H1 (cell line): ENCODE measurements around the gene ST6GALNAC4. TPM values are rescaled to one million over a fixed set of nuclear protein-coding genes. Genes with fewer than 3 reads are reported as not detected.

ENCODE experiments used
- CTCF ChIA-PET: fragments of 300-600 bp; sonication (Branson Sonifier 250); formaldehyde crosslinking; loops from one replicate; lab custom pipeline; 2021; ENCODE audit not compliant: partially characterized antibody; lab: Charles Lee
- POLR2A ChIA-PET: fragments of 300-600 bp; sonication (Branson Sonifier 250); formaldehyde crosslinking; loops from one replicate; lab custom pipeline; 2021; ENCODE audit warnings: inconsistent platforms; ENCODE audit not compliant: partially characterized antibody; lab: Charles Lee
- DNase-seq, 2 experiments: peaks; one replicate each; pipeline versions ENCODE4 v3.0.0 to v3.0.0-alpha.2; 2010 to 2022; ENCODE audit warnings: low spot score in 2 of 2, low read depth in 1 of 2, mixed read lengths in 1 of 2
- FAIRE-seq: peaks from 2 replicates; lab custom pipeline; 2011; peaks lifted over from hg19 to GRCh38; lab: Jason Lieb, UNC
- H2AFZ ChIP-seq: 2 replicates; pipeline ENCODE4 v1.8.1; 2012; ENCODE audit warnings: low read length, inconsistent platforms
- H2AK5ac ChIP-seq: 2 replicates; pipeline ENCODE4 v1.6.1; 2013; ENCODE audit warnings: low read depth, low read length
- H2BK120ac ChIP-seq: replicated peaks from 2 replicates; pipeline ENCODE3; 2013; ENCODE audit warnings: low read depth, low read length, inconsistent platforms
- H2BK12ac ChIP-seq: 2 replicates; pipeline ENCODE4 v1.6.1; 2013; ENCODE audit warnings: low read depth, low read length
- H2BK15ac ChIP-seq: 2 replicates; pipeline ENCODE4 v1.6.1; 2013; ENCODE audit warnings: low read length
- H2BK20ac ChIP-seq: 2 replicates; pipeline ENCODE4 v1.6.1; 2013; ENCODE audit warnings: low read length
- H2BK5ac ChIP-seq: 2 replicates; pipeline ENCODE4 v1.6.1; 2013; ENCODE audit warnings: low read depth, low read length
- H3K14ac ChIP-seq: 2 replicates; pipeline ENCODE4 v1.6.1; 2013; ENCODE audit warnings: inconsistent platforms; ENCODE audit not compliant: insufficient read length
- H3K18ac ChIP-seq: 2 replicates; pipeline ENCODE4 v1.6.1; 2013; ENCODE audit warnings: low read length; ENCODE audit errors: extremely low read depth
- H3K23ac ChIP-seq: 2 replicates; pipeline ENCODE4 v1.6.1; 2013; ENCODE audit warnings: inconsistent platforms; ENCODE audit not compliant: insufficient read length
- H3K23me2 ChIP-seq: 2 replicates; pipeline ENCODE4 v1.6.1; 2013; ENCODE audit warnings: low read depth, low read length
- H3K27ac ChIP-seq: 2 replicates; pipeline ENCODE4 v1.6.1; 2011; ENCODE audit warnings: low read depth, low read length, inconsistent platforms
- H3K27me3 ChIP-seq, 4 experiments: replicated peaks in 1 of 4; 1 replicate in 1 of 4; 2 replicates in 3 of 4; pipeline versions ENCODE4 v1.6.1 to v1.8.1; 2011 to 2013; ENCODE audit warnings: low read length in 3 of 4, mild to moderate bottlenecking in 3 of 4, inconsistent platforms in 2 of 4, mixed read lengths in 2 of 4, moderate library complexity in 1 of 4; ENCODE audit not compliant: control insufficient read depth in 3 of 4, insufficient read depth in 3 of 4; ENCODE audit errors: extremely low read depth in 1 of 4
- H3K36me3 ChIP-seq, 4 experiments: 2 replicates each; pipeline versions ENCODE4 v1.6.1 to v1.8.1; 2011 to 2013; ENCODE audit warnings: mild to moderate bottlenecking in 4 of 4, low read length in 3 of 4, moderate library complexity in 2 of 4, control low read depth in 1 of 4, inconsistent platforms in 1 of 4; ENCODE audit not compliant: insufficient read depth in 4 of 4, control insufficient read depth in 2 of 4
- H3K4ac ChIP-seq: replicated peaks from 2 replicates; pipeline ENCODE3; 2013; ENCODE audit warnings: low read length, low read depth, mixed read lengths, inconsistent platforms; ENCODE audit not compliant: insufficient read length
- H3K4me1 ChIP-seq, 4 experiments: replicated peaks in 1 of 4; 1 replicate in 1 of 4; 2 replicates in 3 of 4; pipeline versions ENCODE4 v1.6.1 to v1.8.1; 2011 to 2013; ENCODE audit warnings: low read length in 3 of 4, inconsistent platforms in 2 of 4, mixed read lengths in 1 of 4; ENCODE audit not compliant: insufficient read depth in 4 of 4, control insufficient read depth in 3 of 4
- H3K4me2 ChIP-seq, 2 experiments: 2 replicates each; pipeline versions ENCODE4 v1.6.1 to v1.8.1; 2011 to 2013; ENCODE audit warnings: low read depth in 2 of 2, low read length in 2 of 2, control low read depth in 1 of 2, inconsistent platforms in 1 of 2, mild to moderate bottlenecking in 1 of 2; ENCODE audit not compliant: insufficient read depth in 1 of 2
- H3K4me3 ChIP-seq, 4 experiments: fragments of 200-600, 300-600 bp in 1 of 4; sonication (generic), shearing (Covaris generic), sonication (Bioruptor Twin) in 1 of 4; 2 replicates each; pipeline versions ENCODE4 v1.5.1 to v1.8.1; 2011 to 2016; ENCODE audit warnings: low read length in 4 of 4, low read depth in 3 of 4, control low read depth in 2 of 4, inconsistent platforms in 2 of 4, mild to moderate bottlenecking in 2 of 4, mixed read lengths in 1 of 4, moderate library complexity in 1 of 4; ENCODE audit not compliant: insufficient read depth in 2 of 4; ENCODE audit errors: extremely low read depth in 1 of 4
- H3K56ac ChIP-seq: replicated peaks from 2 replicates; pipeline ENCODE3; 2013; ENCODE audit warnings: low read depth, mild to moderate bottlenecking, mixed read lengths, low read length, inconsistent platforms; ENCODE audit not compliant: insufficient read length
- H3K79me1 ChIP-seq: 2 replicates; pipeline ENCODE4 v1.6.1; 2013; ENCODE audit warnings: low read depth, low read length, control low read depth
- H3K79me2 ChIP-seq, 2 experiments: 2 replicates each; pipeline versions ENCODE4 v1.6.1 to v1.8.1; 2012 to 2013; ENCODE audit warnings: low read length in 2 of 2, mild to moderate bottlenecking in 2 of 2, inconsistent platforms in 1 of 2; ENCODE audit not compliant: insufficient read depth in 2 of 2, control insufficient read depth in 1 of 2
- H3K9ac ChIP-seq, 4 experiments: replicated peaks in 1 of 4; 1 replicate in 1 of 4; 2 replicates in 3 of 4; pipeline versions ENCODE4 v1.6.1 to v1.8.1; 2011 to 2013; ENCODE audit warnings: low read depth in 3 of 4, low read length in 3 of 4, control low read depth in 2 of 4, mild to moderate bottlenecking in 2 of 4, moderate library complexity in 2 of 4, inconsistent platforms in 1 of 4; ENCODE audit errors: extremely low read depth in 1 of 4
- H3K9me3 ChIP-seq, 2 experiments: 2 replicates each; pipeline versions ENCODE4 v1.6.1 to v1.8.1; 2012 to 2013; ENCODE audit warnings: mild to moderate bottlenecking in 2 of 2, moderate library complexity in 2 of 2, control low read depth in 1 of 2, inconsistent platforms in 1 of 2, low read depth in 1 of 2, low read length in 1 of 2, mixed read lengths in 1 of 2; ENCODE audit not compliant: insufficient read depth in 2 of 2
- H4K20me1 ChIP-seq, 2 experiments: replicated peaks in 1 of 2; 2 replicates each; pipeline versions ENCODE3 to v1.8.1; 2011 to 2013; ENCODE audit warnings: inconsistent platforms in 2 of 2, low read length in 2 of 2, mild to moderate bottlenecking in 1 of 2; ENCODE audit not compliant: insufficient read depth in 2 of 2, control insufficient read depth in 1 of 2
- H4K5ac ChIP-seq: 2 replicates; pipeline ENCODE4 v1.6.1; 2013; ENCODE audit warnings: low read length, low read depth, mixed read lengths, inconsistent platforms; ENCODE audit not compliant: insufficient read length
- H4K8ac ChIP-seq: 2 replicates; pipeline ENCODE4 v1.8.0; 2013; ENCODE audit warnings: mild to moderate bottlenecking, moderate library complexity, low read length, inconsistent platforms; ENCODE audit not compliant: insufficient read depth; ENCODE audit errors: extremely low read depth
- H4K91ac ChIP-seq: replicated peaks from 2 replicates; pipeline ENCODE3; 2013; ENCODE audit warnings: low read length, mixed read lengths, inconsistent platforms; ENCODE audit not compliant: insufficient read length
- BACH1 ChIP-seq: IDR thresholded peaks from 2 replicates; pipeline ENCODE4 v1.6.1; 2012; ENCODE audit warnings: low read length, improper control_type of control experiment
- CHD1 ChIP-seq: IDR thresholded peaks from 2 replicates; pipeline ENCODE4 v1.6.1; 2012; ENCODE audit warnings: low read depth, low read length, improper control_type of control experiment
- CREB1 ChIP-seq: IDR thresholded peaks from 2 replicates; pipeline ENCODE4 v1.6.1; 2012; ENCODE audit warnings: inconsistent platforms
- GTF2F1 ChIP-seq: IDR thresholded peaks from 2 replicates; pipeline ENCODE4 v1.6.1; 2012; ENCODE audit warnings: low read depth, low read length, improper control_type of control experiment, borderline replicate concordance
- KDM1A ChIP-seq: fragments of 200-600, 300-600 bp; sonication (generic); IDR thresholded peaks from 2 replicates; pipeline ENCODE4 v1.7.1; 2016; ENCODE audit warnings: mild to moderate bottlenecking, low read length, borderline replicate concordance
- MAFK ChIP-seq: IDR thresholded peaks from 2 replicates; pipeline ENCODE4 v1.6.1; 2012; ENCODE audit warnings: low read depth, mild to moderate bottlenecking, improper control_type of control experiment, low read length
- POLR2A ChIP-seq, 2 experiments: IDR thresholded peaks; 1 replicate in 1 of 2; 2 replicates in 1 of 2; pipeline ENCODE4 v1.6.1; 2011; ENCODE audit warnings: low read depth in 2 of 2, low read length in 2 of 2, mild to moderate bottlenecking in 2 of 2; ENCODE audit errors: control extremely low read depth in 1 of 2
- RAD21 ChIP-seq, 2 experiments: IDR thresholded peaks in 1 of 2; conservative IDR thresholded peaks in 1 of 2; 2 replicates each; pipeline ENCODE4 v1.6.1; 2011; ENCODE audit warnings: low read depth in 2 of 2, low read length in 2 of 2, improper control_type of control experiment in 1 of 2, inconsistent platforms in 1 of 2, mild to moderate bottlenecking in 1 of 2, moderate library complexity in 1 of 2
- RBBP5 ChIP-seq: IDR thresholded peaks from 2 replicates; pipeline ENCODE4 v1.7.1; 2012; ENCODE audit warnings: low read depth, mild to moderate bottlenecking, inconsistent platforms, low read length, moderate library complexity, borderline replicate concordance
- SRF ChIP-seq: IDR thresholded peaks from 2 replicates; pipeline ENCODE4 v1.6.1; 2011; ENCODE audit warnings: mild to moderate bottlenecking, low read depth, low read length, moderate library complexity
- TCF12 ChIP-seq: IDR thresholded peaks from 2 replicates; pipeline ENCODE4 v1.6.1; 2011; ENCODE audit warnings: low read depth, mild to moderate bottlenecking, low read length
- YY1 ChIP-seq: IDR thresholded peaks from 2 replicates; pipeline ENCODE4 v1.6.1; 2011; ENCODE audit warnings: low read depth, mild to moderate bottlenecking, low read length
- WGBS, 2 experiments: shearing (Covaris generic) in 1 of 2; methylation state at CpG; one replicate each; pipeline versions ENCODE4 v1.1.6 to v1.1.7; 2013 to 2015; ENCODE audit warnings: low lambda C conversion rate in 2 of 2, mixed read lengths in 2 of 2, inconsistent platforms in 1 of 2, low coverage in 1 of 2, missing lambda C conversion rate in 1 of 2; ENCODE audit not compliant: insufficient replicate concordance in 2 of 2, insufficient coverage in 1 of 2, insufficient read length in 1 of 2; ENCODE audit errors: extremely low coverage in 1 of 2, missing lambda C conversion rate in 1 of 2; 5-methylcytosine and 5-hydroxymethylcytosine counted together
- polyA plus RNA-seq, 7 experiments: library from polyadenylated mRNA; depleted of rRNA in 3 of 7; stranded (reverse) in 5 of 7; unstranded in 2 of 7; fragments of >200 nt in 5 of 7; fragments of 200-250 nt in 2 of 7; gene quantifications; 1 replicate in 5 of 7; 2 replicates in 1 of 7; 4 replicates in 1 of 7; pipeline versions ENCODE4 v1.2.1 to v1.2.3, GENCODE V29; 2011 to 2013; ENCODE audit warnings: missing spikeins in 2 of 7, mixed read lengths in 2 of 7
- total RNA-seq: library from RNA; stranded (reverse); fragmentation: NEBNext Ultra II Directional; extraction: Animal tissue kit (Norgen Biotek cat#: 25700); gene quantifications from 2 replicates; pipeline ENCODE4 v1.2.1, GENCODE V29; 2021
- TF ChIP-seq, protein P1 (sequence below): IDR thresholded peaks from 2 replicates; pipeline ENCODE4 v1.6.1; 2011; ENCODE audit warnings: low read depth, mild to moderate bottlenecking, low read length; ENCODE audit not compliant: insufficient read depth

Gene ST6GALNAC4
- total and polyA plus RNA-seq, 2 of the 8 experiments (the other 6 are each of a cell fraction or from before 2014, with no cell fraction given), result 21.8 to 34.1 TPM

DNA sequence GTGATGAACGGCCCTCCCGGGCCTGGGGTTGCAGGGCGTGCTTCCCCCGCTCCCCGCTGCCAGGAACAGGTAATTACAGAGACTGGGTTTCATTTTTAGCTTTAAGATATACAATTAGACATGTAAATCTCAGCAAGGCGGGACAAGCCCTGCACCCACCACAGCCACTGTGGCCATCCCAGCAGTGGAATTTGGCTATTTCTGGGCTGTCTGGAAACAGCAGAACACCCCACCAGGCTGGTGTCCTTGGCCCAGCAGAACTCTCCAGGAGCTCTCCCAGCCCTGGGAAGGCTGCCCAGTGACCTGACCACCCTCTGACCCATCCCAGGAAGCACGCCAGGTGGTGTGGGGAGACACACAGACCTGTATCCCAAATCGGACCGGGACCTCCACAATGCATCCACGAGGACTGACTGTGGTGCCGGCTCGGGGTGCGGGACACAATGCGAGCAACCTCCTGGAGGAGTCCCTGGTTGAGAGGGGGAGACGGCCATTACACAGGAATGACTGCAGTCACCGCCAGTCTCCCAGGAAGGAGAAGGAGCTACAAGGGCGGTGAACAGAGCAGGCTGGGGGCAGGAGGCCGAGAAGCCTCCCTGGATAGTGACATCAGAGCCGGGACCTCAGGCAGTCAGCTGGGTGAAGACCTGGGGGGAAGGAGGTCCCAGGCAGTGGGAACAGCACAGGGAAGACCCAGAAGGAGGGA lies 46.7 kb upstream of the ST6GALNAC4 start:
- Histone ChIP-seq H3K27ac (no peak overlapping the region), H3K23me2 (no peaks in the 10 kb centered on the region), H3K23ac (no peak overlapping the region), H3K56ac (no peak overlapping the region), H4K91ac (no peak overlapping the region), H2BK12ac (no peak overlapping the region), H3K4me1 (peaks cover 0 to 47% (median 13%) of the 10 kb centered on the region in 4 experiments; a peak in 5 of 7 replicates), H2BK5ac (no peak overlapping the region; the same call in 1 of the 2 replicates), H3K18ac (no peak overlapping the region), H4K20me1 (peaks cover 16 to 39% of the 10 kb centered on the region in 2 experiments), H3K14ac (no peak overlapping the region), H3K79me2 (peaks cover 0 to 98% of the 10 kb centered on the region in 2 experiments; a peak in 3 of 4 replicates), H4K8ac (no peak overlapping the region), H2BK15ac (0 out of 2 replicates have a peak overlapping the region, but pooled peaks have one; percentile 29), H3K9ac (no peak overlapping the region), H4K5ac (no peak overlapping the region), H2AFZ (no peak overlapping the region), H3K36me3 (no peaks in the 10 kb centered on the region), H3K9me3 (no peaks in the 10 kb centered on the region), H3K4ac (no peak overlapping the region), H3K27me3 (no peaks in the 10 kb centered on the region), H2AK5ac (0 out of 2 replicates have a peak overlapping the region, but pooled peaks have one; percentile 13), H2BK20ac (no peak overlapping the region), H3K79me1 (peaks cover 26% of the 10 kb centered on the region), H3K4me3 (no peak overlapping the region), H2BK120ac (no peak overlapping the region), H3K4me2 (no peak overlapping the region)
- no peak for DNase-seq
- no peak for FAIRE-seq
- POLR2A ChIA-PET, result interaction anchor here (1.5 to 2.3 kb wide), 2 partner anchors 9 to 14 kb away, joined by 6 to 7 read pairs; no protein-coding TSS in a partner anchor
- CTCF ChIA-PET, result interaction anchor here (0.5 to 35.5 kb wide), 8 partner anchors 9 to 352 kb away, joined by 3 to 825 read pairs (median 4); no protein-coding TSS in a partner anchor
- WGBS, 2 experiments, result 93% methylated on average over 18 of the region's 19 CpGs; no CpG with 5 or more reads in 1 of the 2 experiments
- TF ChIP-seq, protein P1, sequence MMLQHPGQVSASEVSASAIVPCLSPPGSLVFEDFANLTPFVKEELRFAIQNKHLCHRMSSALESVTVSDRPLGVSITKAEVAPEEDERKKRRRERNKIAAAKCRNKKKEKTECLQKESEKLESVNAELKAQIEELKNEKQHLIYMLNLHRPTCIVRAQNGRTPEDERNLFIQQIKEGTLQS, result no peak
- no peak for TF ChIP-seq TCF12
- no peak for TF ChIP-seq CHD1
- no peak for TF ChIP-seq KDM1A
- TF ChIP-seq POLR2A (IDR thresholded peaks at IDR 0.05; ENCODE audit: control extremely low read depth in 1 of 2, low read depth in 2 of 2, low read length in 2 of 2), result no peak
- no peak for TF ChIP-seq MAFK
- no peak for TF ChIP-seq RAD21 (IDR thresholded peaks at IDR 0.05 in 1 of 2, conservative IDR thresholded peaks at IDR 0.05 in 1 of 2; ENCODE audit: low read depth in 2 of 2, low read length in 2 of 2)
- TF ChIP-seq BACH1, result no peak
- TF ChIP-seq GTF2F1, result no peak
- no peak for TF ChIP-seq SRF
- TF ChIP-seq CREB1, result no peak
- TF ChIP-seq RBBP5, result no peak
- TF ChIP-seq YY1, result no peak
